Breast epithelium (tissue), 4 donors: Measurements from ENCODE around the gene KIAA1217. TPM values are rescaled to one million over a fixed set of nuclear protein-coding genes. Genes with fewer than 3 reads are reported as not detected.

Source experiments
- DNase-seq, 2 donors: peaks; one replicate each; pipeline ENCODE4 v3.0.0-alpha.2; 2019; ENCODE audit warnings: low spot score in 2 of 2
- H3K27ac ChIP-seq, 2 donors: fragments of 200-600 bp; sonication (generic) in 1 of 2; one replicate each; pipeline ENCODE4 v1.5.1; 2016 to 2019; ENCODE audit warnings: mild to moderate bottlenecking in 1 of 2
- H3K27me3 ChIP-seq, 2 donors: fragments of 200-600 bp; sonication (generic) in 1 of 2; one replicate each; pipeline versions ENCODE4 v1.5.1 to v1.6.0; 2017 to 2019; ENCODE audit warnings: control low read depth in 1 of 2, mild to moderate bottlenecking in 1 of 2
- H3K36me3 ChIP-seq: fragments of 200-600 bp; one replicate; pipeline ENCODE4 v1.5.1; 2019
- H3K4me1 ChIP-seq, 2 donors: fragments of 200-600 bp; sonication (generic); one replicate each; pipeline ENCODE4 v1.5.1; 2016 to 2019; ENCODE audit warnings: control low read depth in 1 of 2
- H3K4me3 ChIP-seq, 3 donors: fragments of 200-600 bp; sonication (generic); 1 replicate in 2 of 3; 2 replicates in 1 of 3; pipeline ENCODE4 v1.5.1; 2016 to 2019; ENCODE audit warnings: mild to moderate bottlenecking in 3 of 3, moderate library complexity in 2 of 3
- H3K9me3 ChIP-seq, 2 donors: fragments of 200-600 bp; sonication (generic) in 1 of 2; one replicate each; pipeline ENCODE4 v1.5.1; 2016 to 2019; ENCODE audit warnings: control low read depth in 1 of 2
- CTCF ChIP-seq, 3 donors: fragments of 450-650 bp; IDR thresholded peaks; one replicate each; pipeline ENCODE4 v1.5.1; 2016 to 2017; ENCODE audit warnings: antibody characterized with exemption in 3 of 3, mild to moderate bottlenecking in 3 of 3, moderate library complexity in 3 of 3
- POLR2A ChIP-seq: fragments of 450-650 bp; IDR thresholded peaks from one replicate; pipeline ENCODE4 v1.6.1; 2016; ENCODE audit warnings: antibody characterized with exemption, mild to moderate bottlenecking, moderate library complexity
- POLR2AphosphoS5 ChIP-seq, 3 donors: sonication (generic); formaldehyde crosslinking; IDR thresholded peaks; one replicate each; pipeline ENCODE4 v1.6.1; 2017; ENCODE audit warnings: antibody characterized with exemption in 3 of 3
- intact Hi-C: fragments of 100-400 bp; cut with DNase I; formaldehyde crosslinking; loops from one replicate; pipeline ENCODE4 v1.15.1; 2023; ENCODE audit warnings: low total_unique reads
- total RNA-seq, 3 donors: library from RNA; depleted of rRNA; stranded (reverse); fragments of >200 nt; gene quantifications; one replicate each; pipeline ENCODE4 v1.1.0, GENCODE V29; 2016

Gene KIAA1217
- total RNA-seq, 3 donors from 2014 or later: 19.7 to 154 (median 83.6) TPM

DNA sequence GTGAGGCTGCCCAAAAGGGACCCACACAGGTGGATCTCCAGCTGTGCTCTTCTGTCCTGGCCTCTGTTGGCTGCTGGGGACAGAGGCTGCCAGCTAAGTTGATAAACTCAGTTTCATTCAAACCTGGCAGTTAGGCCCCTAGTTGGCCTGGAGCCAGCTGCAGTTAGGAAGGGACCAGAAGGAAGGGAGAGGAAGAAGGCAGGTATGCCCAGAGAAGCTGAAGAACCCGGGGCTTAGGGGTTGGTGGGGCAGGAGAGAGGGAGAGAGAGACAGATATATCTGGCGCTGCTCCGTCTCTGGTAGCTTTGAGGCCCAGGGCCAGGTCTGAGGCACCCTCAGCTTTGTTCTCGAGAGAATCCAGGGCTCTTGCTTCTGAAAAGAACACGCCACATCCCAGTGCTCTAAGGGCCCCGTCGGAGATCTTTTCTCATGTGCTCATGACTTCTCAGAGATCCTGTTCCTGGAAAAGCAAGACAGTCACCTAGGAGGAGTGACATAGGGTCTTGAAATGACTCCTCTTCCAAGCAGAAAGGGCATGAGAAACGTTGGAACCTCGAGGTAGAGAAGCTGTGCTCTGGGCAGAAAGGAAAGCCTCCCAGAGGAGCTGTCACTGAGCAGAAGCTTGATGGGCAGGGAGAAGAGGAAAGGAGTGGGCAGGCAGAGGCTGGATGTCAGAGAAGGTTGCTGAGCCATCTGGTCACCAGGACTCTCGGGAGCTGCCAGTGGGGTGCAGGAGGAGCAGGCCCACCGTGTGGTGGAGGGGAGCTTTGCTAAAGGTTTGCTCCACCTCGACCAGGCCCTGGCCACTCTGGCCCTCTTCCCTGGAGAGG is 361.1 kb downstream of the KIAA1217 start:
- Histone ChIP-seq H3K4me1 (no peaks in the 10 kb centered on the region), H3K9me3 (no peaks in the 10 kb centered on the region), H3K27me3 (no peaks in the 10 kb centered on the region), H3K27ac (no peak overlapping the region), H3K4me3 (no peak overlapping the region), H3K36me3 (no peaks in the 10 kb centered on the region)
- TF ChIP-seq CTCF (IDR thresholded peaks at IDR 0.05) (no peak), POLR2A (no peak), POLR2AphosphoS5 (IDR thresholded peaks at IDR 0.05) (no peak)
- DNase-seq: no peak
- intact Hi-C loops: no loop called here

GRCh38 chr10:24570658-24571426 is 361.9 kb downstream of the KIAA1217 start:
- no peaks in the 10 kb centered on the region for H3K27me3 ChIP-seq
- DNase-seq: no peak
- TF ChIP-seq POLR2A: no peak
- H3K36me3 ChIP-seq: no peaks in the 10 kb centered on the region
- no peak overlapping the region for H3K4me3 ChIP-seq
- intact Hi-C loops: no loop called here
- no peak overlapping the region for H3K27ac ChIP-seq
- no peaks in the 10 kb centered on the region for H3K9me3 ChIP-seq
- H3K4me1 ChIP-seq: no peaks in the 10 kb centered on the region

DNA sequence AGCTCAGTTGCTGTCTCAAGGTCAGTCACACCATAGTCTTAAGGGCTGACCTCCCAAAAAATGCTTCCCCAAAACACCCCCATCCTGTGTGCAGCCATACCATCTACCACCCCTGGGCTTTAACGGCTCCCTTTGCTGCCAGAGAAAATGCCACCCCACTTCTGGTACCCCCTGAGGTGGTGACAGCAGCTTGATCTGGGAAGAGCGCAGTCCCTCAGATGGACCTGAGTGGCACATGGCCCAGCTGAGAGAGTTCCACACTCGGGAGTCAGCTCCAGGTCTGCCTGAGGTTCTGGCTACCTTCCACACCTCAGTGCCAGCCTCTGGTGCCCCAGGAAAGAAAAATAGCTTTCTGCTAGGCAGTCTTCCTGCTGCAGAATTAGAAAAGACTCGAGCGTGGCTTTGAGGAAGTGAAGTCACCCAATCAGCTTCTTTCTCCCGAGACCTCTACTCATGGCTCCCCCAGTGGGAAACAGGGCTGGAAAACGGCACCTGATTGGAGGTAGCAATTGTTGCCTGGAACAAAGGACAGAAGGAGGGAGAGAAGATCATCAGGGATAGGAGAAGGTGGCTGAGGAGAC is 363.0 kb downstream of the KIAA1217 start:
- DNase-seq: no peak
- H3K9me3 ChIP-seq: no peaks in the 10 kb centered on the region
- intact Hi-C loops: no loop called here
- no peak for TF ChIP-seq POLR2A
- TF ChIP-seq POLR2AphosphoS5 (IDR thresholded peaks at IDR 0.05): no peak
- TF ChIP-seq CTCF (IDR thresholded peaks at IDR 0.05): no peak
- H3K36me3 ChIP-seq: no peaks in the 10 kb centered on the region
- H3K27ac ChIP-seq: no peak overlapping the region
- H3K4me3 ChIP-seq: no peak overlapping the region
- no peaks in the 10 kb centered on the region for H3K27me3 ChIP-seq
- H3K4me1 ChIP-seq: no peaks in the 10 kb centered on the region

- Histone ChIP-seq H3K27ac (no peak overlapping the region), H3K36me3 (no peaks in the 10 kb centered on the region), H3K4me1 (no peaks in the 10 kb centered on the region), H3K27me3 (no peaks in the 10 kb centered on the region), H3K9me3 (no peaks in the 10 kb centered on the region), H3K4me3 (no peak overlapping the region)
- DNase-seq: no peak
- TF ChIP-seq CTCF (IDR thresholded peaks at IDR 0.05) (no peak), POLR2AphosphoS5 (IDR thresholded peaks at IDR 0.05) (no peak), POLR2A (no peak)
- intact Hi-C loops: no loop called here
These were observed 365.2 kb downstream of the KIAA1217 start for GRCh38 chr10:24574161-24574560.

DNA sequence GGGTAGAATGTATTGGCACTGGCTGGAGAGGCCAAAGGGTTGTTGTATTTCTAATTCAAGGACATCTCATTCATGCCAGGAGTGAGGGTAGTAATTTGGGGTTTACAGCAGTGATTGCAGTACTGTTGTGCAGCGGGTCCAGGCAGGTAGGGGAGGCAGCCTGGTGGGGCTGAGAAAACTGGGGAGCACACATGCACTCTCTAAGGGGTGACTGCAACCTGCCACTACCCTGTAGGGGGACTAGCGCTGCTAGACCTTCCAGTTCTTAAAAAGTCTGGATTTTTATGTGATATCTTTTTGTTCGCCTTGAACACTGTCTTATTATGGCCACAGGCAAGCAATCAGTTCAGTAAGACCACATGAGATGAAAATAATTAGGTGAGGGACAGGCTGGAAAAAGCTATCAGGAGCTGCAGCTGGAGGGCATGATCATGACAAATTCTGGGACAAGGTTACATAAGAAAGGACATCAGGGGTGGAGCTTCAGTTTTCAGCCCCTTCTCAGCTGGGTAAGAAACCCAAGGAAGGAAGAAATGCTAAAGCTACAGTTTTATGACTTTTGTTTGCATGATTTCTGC is 365.7 kb downstream of the KIAA1217 start:
- TF ChIP-seq POLR2A: no peak
- no peak for TF ChIP-seq POLR2AphosphoS5 (IDR thresholded peaks at IDR 0.05)
- no peak for TF ChIP-seq CTCF (IDR thresholded peaks at IDR 0.05)
- Histone ChIP-seq H3K27ac (no peak overlapping the region), H3K4me1 (no peaks in the 10 kb centered on the region), H3K27me3 (no peaks in the 10 kb centered on the region), H3K4me3 (no peak overlapping the region), H3K36me3 (no peaks in the 10 kb centered on the region), H3K9me3 (no peaks in the 10 kb centered on the region)
- intact Hi-C loops: no loop called here
- DNase-seq: no peak
